CD1c-positive myeloid dendritic cell (primary cell): ENCODE measurements around the gene CNIH3.
A peak's percentile ranks its signal among the peaks of the same experiment; 100 is the strongest.
"Not testable (repeated sequence)": the region's sequence is repeated elsewhere in the genome, so short reads cannot be mapped to it uniquely, and the experiment has no call there.

Experiments
- DNase-seq: peaks from one replicate; pipeline ENCODE4 v3.0.0-alpha.2; 2016; ENCODE audit errors: extremely low spot score

The CNIH3 gene

GRCh38 chr1:224643653-224644052, 27.5 kb downstream of the CNIH3 start:
- DNase-seq = no peak

- peak; percentile 65 for DNase-seq
Measured at GRCh38 chr1:224644553-224645154, 28.5 kb downstream of the CNIH3 start.

DNA sequence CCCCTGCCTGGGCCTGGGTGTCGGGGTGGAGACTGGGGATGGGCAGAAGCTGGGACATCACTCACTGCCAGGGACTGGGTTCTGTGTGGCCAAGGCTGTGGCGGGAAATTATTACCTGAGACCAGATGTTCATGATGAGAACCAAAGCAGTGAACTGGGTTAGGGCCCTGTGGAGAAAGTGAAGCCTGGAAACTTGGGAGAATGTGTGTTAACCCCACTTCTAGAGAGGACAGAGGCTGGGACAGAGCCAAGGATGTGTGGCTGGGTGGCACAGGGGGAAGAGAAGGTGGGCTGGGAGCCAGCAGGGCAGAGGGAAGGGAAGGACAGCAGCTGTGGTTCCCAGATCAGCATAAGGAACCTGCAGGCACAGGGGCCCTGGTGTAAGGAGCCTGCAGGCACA, 31.3 kb downstream of the CNIH3 start:
- DNase-seq = no peak

DNA sequence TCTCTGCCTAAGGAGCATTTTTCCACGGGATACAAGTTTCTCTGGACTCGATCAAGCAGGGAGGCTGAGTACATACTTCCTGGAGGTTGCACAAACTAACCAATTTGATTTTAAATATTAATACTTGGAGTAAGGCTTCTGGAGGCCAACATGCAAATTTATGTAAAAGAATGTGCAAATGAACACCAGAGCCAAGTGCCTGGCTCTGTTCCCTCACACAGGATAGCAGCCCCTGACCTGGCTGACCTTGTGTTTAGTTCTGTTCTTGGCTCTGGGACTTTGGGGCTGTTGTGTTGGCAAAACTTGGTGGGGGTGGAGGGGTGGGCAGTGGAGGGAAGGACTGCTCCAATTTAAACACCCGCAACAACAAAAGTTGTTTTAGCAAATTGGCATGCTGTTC, 34.2 kb downstream of the CNIH3 start:
- DNase-seq = no peak

GRCh38 chr1:224651188-224651587, 35.1 kb downstream of the CNIH3 start:
- no peak for DNase-seq

DNA sequence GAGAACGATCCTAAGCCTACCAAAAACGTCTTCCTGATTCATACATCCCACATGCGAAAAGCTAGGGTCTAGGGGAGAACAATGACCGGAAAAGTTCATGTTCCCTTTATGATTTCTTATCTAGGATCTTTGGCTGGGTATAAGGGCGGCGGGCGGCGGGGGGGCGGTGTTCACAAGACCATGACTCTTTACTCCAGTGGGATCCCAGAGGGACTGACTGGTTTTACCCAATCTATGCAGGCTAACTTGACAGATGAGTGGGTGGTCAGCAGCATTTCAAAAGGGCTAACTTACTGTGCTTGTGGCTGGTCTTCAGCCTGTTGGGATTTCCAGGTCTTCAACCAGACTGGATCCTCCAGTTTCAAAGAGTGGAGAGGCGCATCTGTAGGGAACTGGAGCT, 40.3 kb downstream of the CNIH3 start:
- DNase-seq = no peak

DNA sequence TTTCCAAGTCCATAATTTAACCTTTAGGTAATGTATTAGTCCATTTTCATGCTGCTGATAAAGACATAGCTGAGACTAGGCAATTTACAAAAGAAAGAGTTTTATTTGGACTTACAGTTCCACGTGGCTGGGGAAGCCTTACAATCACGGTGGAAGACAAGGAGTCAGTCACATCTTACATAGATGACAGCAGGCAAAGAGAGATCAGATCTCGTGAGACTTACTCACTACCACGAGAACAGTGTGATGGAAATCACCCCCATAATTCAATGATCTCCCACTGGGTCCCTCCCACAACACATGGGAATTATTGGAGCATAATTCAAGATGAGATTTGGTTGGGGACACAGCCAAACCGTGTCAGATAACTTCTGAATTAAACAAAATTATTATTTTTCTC, 44.0 kb downstream of the CNIH3 start:
- DNase-seq = no peak

DNA sequence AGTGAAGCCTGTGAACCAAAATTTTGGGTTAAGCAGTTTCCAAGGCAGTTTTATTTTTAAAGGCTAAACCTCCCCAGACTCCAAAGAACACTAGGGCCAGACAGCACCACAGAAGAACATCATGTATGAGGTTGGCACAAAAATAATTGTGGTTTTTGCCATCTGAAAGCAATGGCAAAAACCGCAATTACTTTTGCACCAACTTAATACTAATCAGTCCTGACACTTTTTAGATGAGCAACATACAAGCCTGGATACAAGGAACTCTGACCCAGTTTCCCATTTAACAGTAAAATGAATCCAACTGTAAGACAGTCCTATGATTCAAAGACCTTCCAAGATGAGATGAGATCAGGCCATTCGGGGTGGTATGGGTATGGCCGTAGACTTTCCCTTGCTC, 46.8 kb downstream of the CNIH3 start:
- DNase-seq = no peak

- DNase-seq = no peak
Measured at GRCh38 chr1:224665016-224665415, 48.9 kb downstream of the CNIH3 start.

- no peak for DNase-seq
Measured at GRCh38 chr1:224666078-224666477, 50.0 kb downstream of the CNIH3 start.

DNA sequence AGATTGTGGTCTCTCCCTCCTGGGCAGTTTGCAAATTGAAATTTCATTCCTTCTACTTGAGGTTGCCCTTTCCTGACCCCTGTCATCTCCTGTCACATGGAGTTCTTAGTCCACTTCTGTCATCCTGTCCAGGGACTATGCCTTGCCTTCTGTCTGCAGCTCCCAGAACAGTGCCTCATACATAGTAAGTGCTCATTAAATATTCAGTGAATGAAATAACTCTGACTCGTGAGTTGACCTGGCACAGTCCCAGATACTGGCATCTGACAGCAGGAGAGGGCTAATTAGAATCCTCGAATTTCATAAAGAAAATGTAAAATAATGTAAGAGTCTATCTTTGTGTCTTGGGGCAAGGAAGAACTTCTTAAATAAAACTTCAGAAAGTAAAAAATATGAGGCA, 50.8 kb downstream of the CNIH3 start:
- DNase-seq = no peak

DNA sequence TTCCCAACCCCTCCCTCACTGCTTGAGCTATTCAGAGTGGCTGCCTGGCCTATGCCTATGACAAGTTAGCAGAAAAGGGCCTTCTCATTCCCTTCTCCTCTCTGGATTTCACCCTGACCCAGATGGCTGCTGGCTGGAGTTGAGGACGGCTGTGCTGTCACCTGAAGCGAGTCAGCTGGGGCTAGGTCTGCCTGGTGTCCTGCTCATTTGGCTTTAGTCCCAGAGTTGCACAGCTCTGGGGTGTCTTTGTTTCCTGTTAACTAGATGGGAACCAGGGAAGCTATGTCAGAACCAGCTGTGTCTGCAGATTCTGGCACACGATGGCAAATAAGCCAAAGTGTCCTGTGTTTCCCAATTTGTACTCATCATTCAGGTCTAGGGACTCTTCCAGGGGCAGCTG, 52.9 kb downstream of the CNIH3 start:
- no peak for DNase-seq

DNA sequence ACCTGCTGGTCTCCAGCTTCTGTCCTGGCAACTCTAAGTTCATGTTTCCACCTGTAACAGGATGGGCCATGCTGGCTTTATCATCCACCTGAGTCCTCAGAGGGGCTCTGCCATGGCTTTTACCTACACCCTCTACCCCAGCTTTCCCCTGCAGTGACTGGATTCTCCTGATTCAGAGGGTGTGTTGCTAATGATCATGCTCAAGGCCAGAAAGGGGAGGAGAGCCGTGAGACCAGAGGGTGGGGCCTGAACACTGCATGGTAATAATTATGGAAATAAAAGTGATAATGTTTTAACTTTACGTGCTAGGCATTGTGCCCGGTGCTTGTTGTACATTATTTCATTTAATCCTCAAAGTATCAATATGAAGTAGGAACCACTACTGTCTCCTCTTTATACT, 53.3 kb downstream of the CNIH3 start:
- DNase-seq = no peak

- no peak for DNase-seq
Measured at GRCh38 chr1:224670506-224670905, 54.4 kb downstream of the CNIH3 start.

- peak; percentile 17 for DNase-seq
Measured at GRCh38 chr1:224671076-224671475, 55.0 kb downstream of the CNIH3 start.

- DNase-seq = no peak
Measured at GRCh38 chr1:224673141-224673540, 57.0 kb downstream of the CNIH3 start.

DNA sequence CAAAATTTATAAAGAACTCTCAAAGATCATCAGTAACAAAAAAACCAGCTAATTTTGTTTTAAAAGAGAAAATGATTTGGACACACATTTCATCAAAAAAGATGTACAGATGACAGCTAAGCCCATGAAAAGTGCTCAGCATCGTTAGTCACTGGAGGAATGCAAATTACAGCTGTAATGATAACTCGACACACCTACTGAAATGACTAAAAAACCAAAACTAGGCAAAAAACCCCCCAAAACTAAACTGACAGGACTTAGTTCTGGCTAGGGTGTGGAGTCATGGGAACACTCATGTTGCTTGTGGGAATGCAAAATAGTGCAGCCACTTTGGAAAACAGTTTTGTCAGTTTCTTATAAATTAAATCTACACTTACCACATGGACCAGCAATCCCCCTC, 59.5 kb downstream of the CNIH3 start:
- no peak for DNase-seq

DNA sequence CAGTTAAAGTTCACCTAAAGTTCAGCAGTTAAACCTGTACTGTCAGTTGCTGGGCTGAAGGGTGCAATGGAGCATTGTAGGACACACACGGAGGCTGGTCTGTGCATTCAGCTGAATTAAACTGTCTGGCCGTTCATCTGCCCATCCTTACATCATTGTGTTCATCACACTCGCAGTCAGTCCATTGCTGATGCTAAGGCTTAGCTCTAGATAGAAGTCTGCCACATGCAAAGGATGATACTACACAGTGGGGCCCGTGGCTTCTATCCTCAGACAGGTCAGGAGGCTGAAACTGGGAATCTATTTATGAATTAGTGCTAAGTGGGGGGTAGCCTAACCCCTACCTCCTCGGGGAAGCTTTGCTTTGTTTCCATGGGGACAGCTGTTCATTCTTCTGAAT, 60.4 kb downstream of the CNIH3 start:
- DNase-seq = no peak

DNA sequence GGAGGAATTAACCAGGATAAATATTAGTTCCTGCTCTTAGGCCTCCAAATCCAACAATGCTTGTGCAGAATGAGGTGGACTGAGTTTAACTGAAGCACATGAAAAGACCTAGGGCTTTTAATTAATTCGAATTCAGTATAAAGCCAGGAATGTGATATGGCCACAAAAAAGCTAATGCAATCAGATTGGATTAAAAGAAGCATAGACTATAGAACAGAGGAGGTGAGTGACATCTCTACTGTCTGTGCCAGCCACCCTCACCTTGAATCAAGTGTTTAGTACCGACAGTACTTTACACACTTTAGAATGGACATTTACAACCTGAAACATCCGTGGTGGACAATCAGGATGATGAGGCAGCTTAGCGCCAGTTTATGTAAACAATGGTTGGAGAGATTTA, 62.1 kb downstream of the CNIH3 start:
- no peak for DNase-seq

- DNase-seq = no peak
Measured at GRCh38 chr1:224679606-224680005, 63.5 kb downstream of the CNIH3 start.

GRCh38 chr1:224681816-224682215, 65.7 kb downstream of the CNIH3 start:
- no peak for DNase-seq

DNA sequence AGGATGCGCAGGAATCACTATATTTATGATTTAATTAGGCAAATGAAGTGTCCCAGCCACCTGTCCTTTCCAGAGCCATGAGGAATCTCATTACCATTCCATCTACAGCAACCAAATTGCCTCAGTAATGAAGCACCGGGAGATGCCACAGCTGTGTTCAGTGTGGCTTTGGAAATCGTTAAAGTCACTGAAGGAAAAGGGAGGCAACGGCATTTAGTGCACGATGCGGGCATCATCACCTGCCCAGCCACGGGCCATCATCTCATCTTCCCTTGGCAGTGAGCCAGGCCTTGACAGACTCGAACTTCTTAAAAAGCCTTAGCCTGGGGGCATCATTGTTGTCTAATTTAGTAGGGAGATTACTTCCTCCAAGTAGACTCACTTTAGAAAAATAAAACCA, 67.8 kb downstream of the CNIH3 start:
- DNase-seq = no peak

- DNase-seq = no peak
Measured at GRCh38 chr1:224684979-224685425, 68.9 kb downstream of the CNIH3 start.

DNA sequence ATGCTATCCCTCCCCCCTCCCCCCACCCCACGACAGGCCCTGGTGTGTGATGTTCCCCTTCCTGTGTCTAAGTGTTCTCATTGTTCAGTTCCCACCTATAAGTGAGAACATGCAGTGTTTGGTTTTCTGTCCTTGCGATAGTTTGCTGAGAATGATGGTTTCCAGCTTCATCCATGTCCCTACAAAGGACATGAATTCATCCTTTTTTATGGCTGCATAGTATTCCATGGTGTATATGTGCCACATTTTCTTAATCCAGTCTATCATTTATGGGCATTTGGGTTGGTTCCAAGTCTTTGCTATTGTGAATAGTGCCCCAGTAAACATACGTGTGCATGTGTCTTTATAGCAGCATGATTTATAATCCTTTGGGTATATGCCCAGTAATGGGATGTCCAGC, 70.0 kb downstream of the CNIH3 start:
- DNase-seq = not testable (repeated sequence)
